K562 (cell line): ENCODE measurements around the gene ZNF831. TPM values are rescaled to one million over a fixed set of nuclear protein-coding genes. Genes with fewer than 3 reads are reported as not detected.

ENCODE experiments used
- ATAC-seq: fragments of 200-7000 bp; cut with Tn5 transposase; 3 replicates; pipeline ENCODE4 v1.9.1; 2020; ENCODE audit warnings: moderate library complexity
- BruUV-seq: library from RNA; stranded (reverse); fragments of 400-500 nt; replicated peaks from 2 replicates; lab custom pipeline; 2021; lab: Mats Ljungman, UMichigan
- CTCF ChIA-PET: fragments of 300-600 bp; formaldehyde crosslinking; extraction: SDS; loops from one replicate; lab custom pipeline; 2021; ENCODE audit warnings: low intra/inter-chr PET ratio; lab: Yijun Ruan, JAX
- POLR2A ChIA-PET: fragments of 300-600, 350-650 bp; sonication (Branson Sonifier 250); formaldehyde crosslinking; extraction: SDS; loops from one replicate; lab custom pipeline; 2021; ENCODE audit warnings: antibody characterized with exemption, inconsistent platforms; lab: Yijun Ruan, JAX
- DNase-seq, 4 experiments: peaks; one replicate each; pipeline versions ENCODE4 v3.0.0 to v3.0.0-alpha.2; 2011 to 2018; ENCODE audit warnings: low spot score in 3 of 4, mixed read lengths in 3 of 4; ENCODE audit errors: extremely low read depth in 1 of 4
- FAIRE-seq: peaks from 2 replicates; lab custom pipeline; 2011; peaks lifted over from hg19 to GRCh38; lab: Jason Lieb, UNC
- H2AFZ ChIP-seq: 2 replicates; pipeline ENCODE4 v1.6.0; 2011; ENCODE audit warnings: low read depth, low read length, control low read depth, inconsistent platforms
- H3K27ac ChIP-seq: fragments of 200-600 bp; 3 replicates; pipeline ENCODE4 v1.8.0; 2011; ENCODE audit warnings: low read depth, mild to moderate bottlenecking, control low read depth, inconsistent platforms, low read length, moderate library complexity, mixed read lengths; ENCODE audit errors: extremely low read depth
- H3K27me3 ChIP-seq, 2 experiments: fragments of 300-600 bp in 1 of 2; 2 replicates in 1 of 2; 3 replicates in 1 of 2; pipeline versions ENCODE4 v1.6.0 to v1.8.0; 2011; ENCODE audit warnings: inconsistent platforms in 2 of 2, low read length in 2 of 2, mild to moderate bottlenecking in 1 of 2, mixed read lengths in 1 of 2, moderate library complexity in 1 of 2; ENCODE audit not compliant: control insufficient read depth in 2 of 2, insufficient read depth in 2 of 2
- H3K36me3 ChIP-seq: fragments of 300-600 bp; 3 replicates; pipeline ENCODE4 v1.8.0; 2011; ENCODE audit warnings: mild to moderate bottlenecking, low read length, inconsistent platforms; ENCODE audit not compliant: control insufficient read depth, insufficient read depth
- H3K4me1 ChIP-seq, 2 experiments: fragments of 200-600 bp in 1 of 2; replicated peaks in 1 of 2; 2 replicates in 1 of 2; 3 replicates in 1 of 2; pipeline versions ENCODE4 v1.5.1 to v1.8.0; 2011; ENCODE audit warnings: inconsistent platforms in 2 of 2, low read length in 2 of 2, mild to moderate bottlenecking in 1 of 2, mixed read lengths in 1 of 2, moderate library complexity in 1 of 2; ENCODE audit not compliant: control insufficient read depth in 2 of 2, insufficient read depth in 2 of 2
- H3K4me2 ChIP-seq: 2 replicates; pipeline ENCODE4 v1.6.1; 2011; ENCODE audit warnings: low read length, control low read depth, inconsistent platforms, mixed read lengths; ENCODE audit not compliant: insufficient read depth
- H3K4me3 ChIP-seq: fragments of 200-600 bp; sonication (generic), shearing (Covaris generic); 2 replicates; pipeline ENCODE4 v1.5.1; 2016; ENCODE audit warnings: control low read depth, inconsistent platforms
- H3K79me2 ChIP-seq: fragments of 200-600 bp; 3 replicates; pipeline ENCODE4 v1.8.0; 2011; ENCODE audit warnings: low read length, inconsistent platforms; ENCODE audit not compliant: control insufficient read depth, insufficient read depth
- H3K9ac ChIP-seq, 2 experiments: 2 replicates each; pipeline versions ENCODE4 v1.6.0 to v1.6.1; 2011; ENCODE audit warnings: low read depth in 2 of 2, low read length in 2 of 2, control low read depth in 1 of 2, inconsistent platforms in 1 of 2, mild to moderate bottlenecking in 1 of 2, mixed read lengths in 1 of 2; ENCODE audit not compliant: insufficient read depth in 1 of 2
- H3K9me1 ChIP-seq: one replicate; pipeline ENCODE4 v1.6.0; 2011; ENCODE audit warnings: inconsistent platforms, mild to moderate bottlenecking, low read length, moderate library complexity; ENCODE audit not compliant: control insufficient read depth, insufficient read depth
- H3K9me3 ChIP-seq: replicated peaks from 2 replicates; pipeline ENCODE4 v1.5.1; 2011; ENCODE audit warnings: low read depth, low read length, inconsistent platforms; ENCODE audit not compliant: control insufficient read depth, insufficient read depth
- H4K20me1 ChIP-seq: replicated peaks from 2 replicates; pipeline ENCODE4 v1.6.1; 2011; ENCODE audit warnings: low read length, inconsistent platforms, mixed read lengths; ENCODE audit not compliant: control insufficient read depth, insufficient read depth
- E4F1 ChIP-seq: fragments of 250-450 bp; sonication (Bioruptor Pico); IDR thresholded peaks from 2 replicates; pipeline ENCODE4 v1.5.0; 2021; ENCODE audit warnings: mild to moderate bottlenecking, borderline replicate concordance
- EZH2 ChIP-seq: IDR thresholded peaks from 2 replicates; pipeline ENCODE4 v1.6.1; 2012; ENCODE audit warnings: low read depth, mild to moderate bottlenecking, inconsistent platforms, low read length, borderline replicate concordance
- FOXJ3 ChIP-seq: sonication (generic); formaldehyde crosslinking; IDR thresholded peaks from 2 replicates; pipeline ENCODE4 v1.4.0; 2020; ENCODE audit warnings: mild to moderate bottlenecking, missing genetic modification reagents
- GABPB1 ChIP-seq: sonication (generic); formaldehyde crosslinking; IDR thresholded peaks from 2 replicates; pipeline ENCODE4 v1.8.0; 2022; ENCODE audit warnings: mild to moderate bottlenecking, missing genetic modification reagents
- KLF13 ChIP-seq: fragments of 450-650 bp; IDR thresholded peaks from 2 replicates; pipeline ENCODE4 v1.6.1; 2016; ENCODE audit warnings: missing genetic modification characterization, low read depth, mild to moderate bottlenecking, missing compliant biosample characterization, moderate library complexity, borderline replicate concordance
- MTA1 ChIP-seq: fragments of 450-650 bp; IDR thresholded peaks from 2 replicates; pipeline ENCODE4 v1.6.1; 2017; ENCODE audit warnings: borderline replicate concordance
- MYNN ChIP-seq, 2 experiments: sonication (generic); formaldehyde crosslinking in 1 of 2; IDR thresholded peaks; 2 replicates each; pipeline versions ENCODE4 v1.5.0 to v1.6.1; 2016 to 2020; ENCODE audit warnings: antibody characterized with exemption in 1 of 2, missing genetic modification reagents in 1 of 2
- RCOR1 ChIP-seq, 2 experiments: IDR thresholded peaks; 2 replicates each; pipeline ENCODE4 v1.6.1; 2012; ENCODE audit warnings: low read depth in 2 of 2, low read length in 2 of 2, borderline replicate concordance in 1 of 2, improper control_type of control experiment in 1 of 2
- TAL1 ChIP-seq: fragments of 450-650 bp; IDR thresholded peaks from 2 replicates; pipeline ENCODE4 v1.6.1; 2016; ENCODE audit warnings: mild to moderate bottlenecking
- ZNF707 ChIP-seq: fragments of 250-450 bp; sonication (Bioruptor Pico); conservative IDR thresholded peaks from 2 replicates; pipeline ENCODE4 v1.8.0; 2022; ENCODE audit warnings: inconsistent platforms, mild to moderate bottlenecking, moderate library complexity
- ZNF785 ChIP-seq: fragments of 250-450 bp; sonication (Bioruptor Pico); IDR thresholded peaks from 2 replicates; pipeline ENCODE4 v1.4.0; 2020; ENCODE audit warnings: mild to moderate bottlenecking
- WGBS: fragments of 100-300 bp; shearing (Covaris generic); methylation state at CpG from one replicate; pipeline ENCODE4 v1.1.6; 2016; ENCODE audit warnings: low coverage, mixed read lengths; ENCODE audit not compliant: insufficient coverage; ENCODE audit errors: missing lambda C conversion rate; 5-methylcytosine and 5-hydroxymethylcytosine counted together
- in situ Hi-C: fragments of 300-500 bp; cut with MboI; formaldehyde crosslinking; loops from 4 replicates; pipeline ENCODE4 v1.15.0; 2018; ENCODE audit warnings: inconsistent platforms, mixed read lengths
- intact Hi-C: fragments of 100-400 bp; cut with micrococcal nuclease; formaldehyde crosslinking; loops from 2 replicates; pipeline ENCODE4 v1.14.2; 2022
- polyA plus RNA-seq, 8 experiments: library from polyadenylated mRNA; depleted of rRNA in 4 of 8; stranded (reverse) in 5 of 8; unstranded in 3 of 8; fragments of >200 nt; fragmentation: Nextera tagmentation in 2 of 8; fragmentation: Illumina TruSeq in 1 of 8; extraction: Ambion mirVana in 2 of 8; extraction: Trizol in 1 of 8; gene quantifications; 2 replicates each; pipeline versions ENCODE4 v1.2.1 to v1.2.3, GENCODE V29; 2011 to 2014; ENCODE audit warnings: inconsistent platforms in 1 of 8, missing spikeins in 1 of 8
- total RNA-seq, 7 experiments: library from RNA; depleted of rRNA in 6 of 7; stranded (reverse); fragments of >200 nt in 6 of 7; fragmentation: Illumina TruSeq in 2 of 7; extraction: Trizol in 2 of 7; gene quantifications; 2 replicates each; pipeline versions ENCODE4 v1.2.1 to v1.2.3, GENCODE V29; 2011 to 2021; ENCODE audit warnings: low replicate concordance in 1 of 7
- TF ChIP-seq, protein P1 (sequence below): fragments of 450-650 bp; IDR thresholded peaks from 2 replicates; pipeline ENCODE4 v1.6.1; 2016; ENCODE audit warnings: low read depth

ZNF831 gene
- total and polyA plus RNA-seq, 9 of the 15 experiments (the other 6 are each of a cell fraction or from before 2014, with no cell fraction given) = not detected

- H3K36me3 ChIP-seq = no peaks in the 10 kb centered on the region
- H3K9me3 ChIP-seq = no peaks in the 10 kb centered on the region
- H3K4me2 ChIP-seq = no peak overlapping the region
- no TSS peak for BruUV-seq
- no peaks in the 10 kb centered on the region for H3K79me2 ChIP-seq
- H3K4me3 ChIP-seq = no peak overlapping the region
- intact Hi-C loops (no loop called here), in situ Hi-C loops (no loop called here)
- no peaks in the 10 kb centered on the region for H3K4me1 ChIP-seq
- H4K20me1 ChIP-seq = no peaks in the 10 kb centered on the region; the same call in 1 of the 2 replicates
- no peak overlapping the region for H3K27ac ChIP-seq
- H3K9ac ChIP-seq = no peak overlapping the region
- ChIA-PET CTCF (no interaction called here), POLR2A (no interaction called here)
- FAIRE-seq = no peak
- no peak overlapping the region for H2AFZ ChIP-seq
- H3K9me1 ChIP-seq = no peaks in the 10 kb centered on the region
- no peak for DNase-seq
- peaks cover 13 to 35% of the 10 kb centered on the region in 2 experiments; a peak in 4 of 5 replicates for H3K27me3 ChIP-seq
- 1% methylated on average over 18 of the region's 19 CpGs for WGBS
- ATAC-seq = no peak
- TF ChIP-seq ZNF707 (CRISPR knock-in tag) (no peak), E4F1 (CRISPR knock-in tag) (no peak), EZH2 (no peak), TAL1 (no peak), FOXJ3 (CRISPR knock-in tag) (no peak), GABPB1 (CRISPR knock-in tag) (no peak), KLF13 (tag) (no peak), RCOR1 (IDR thresholded peaks at IDR 0.05; ENCODE audit: borderline replicate concordance in 1 of 2, low read depth in 2 of 2, low read length in 2 of 2) (no peak), MYNN (IDR thresholded peaks at IDR 0.05) (no peak), MYNN (CRISPR knock-in tag; IDR thresholded peaks at IDR 0.05) (no peak), ZNF785 (CRISPR knock-in tag) (no peak), MTA1 (no peak)
- TF ChIP-seq, protein P1, sequence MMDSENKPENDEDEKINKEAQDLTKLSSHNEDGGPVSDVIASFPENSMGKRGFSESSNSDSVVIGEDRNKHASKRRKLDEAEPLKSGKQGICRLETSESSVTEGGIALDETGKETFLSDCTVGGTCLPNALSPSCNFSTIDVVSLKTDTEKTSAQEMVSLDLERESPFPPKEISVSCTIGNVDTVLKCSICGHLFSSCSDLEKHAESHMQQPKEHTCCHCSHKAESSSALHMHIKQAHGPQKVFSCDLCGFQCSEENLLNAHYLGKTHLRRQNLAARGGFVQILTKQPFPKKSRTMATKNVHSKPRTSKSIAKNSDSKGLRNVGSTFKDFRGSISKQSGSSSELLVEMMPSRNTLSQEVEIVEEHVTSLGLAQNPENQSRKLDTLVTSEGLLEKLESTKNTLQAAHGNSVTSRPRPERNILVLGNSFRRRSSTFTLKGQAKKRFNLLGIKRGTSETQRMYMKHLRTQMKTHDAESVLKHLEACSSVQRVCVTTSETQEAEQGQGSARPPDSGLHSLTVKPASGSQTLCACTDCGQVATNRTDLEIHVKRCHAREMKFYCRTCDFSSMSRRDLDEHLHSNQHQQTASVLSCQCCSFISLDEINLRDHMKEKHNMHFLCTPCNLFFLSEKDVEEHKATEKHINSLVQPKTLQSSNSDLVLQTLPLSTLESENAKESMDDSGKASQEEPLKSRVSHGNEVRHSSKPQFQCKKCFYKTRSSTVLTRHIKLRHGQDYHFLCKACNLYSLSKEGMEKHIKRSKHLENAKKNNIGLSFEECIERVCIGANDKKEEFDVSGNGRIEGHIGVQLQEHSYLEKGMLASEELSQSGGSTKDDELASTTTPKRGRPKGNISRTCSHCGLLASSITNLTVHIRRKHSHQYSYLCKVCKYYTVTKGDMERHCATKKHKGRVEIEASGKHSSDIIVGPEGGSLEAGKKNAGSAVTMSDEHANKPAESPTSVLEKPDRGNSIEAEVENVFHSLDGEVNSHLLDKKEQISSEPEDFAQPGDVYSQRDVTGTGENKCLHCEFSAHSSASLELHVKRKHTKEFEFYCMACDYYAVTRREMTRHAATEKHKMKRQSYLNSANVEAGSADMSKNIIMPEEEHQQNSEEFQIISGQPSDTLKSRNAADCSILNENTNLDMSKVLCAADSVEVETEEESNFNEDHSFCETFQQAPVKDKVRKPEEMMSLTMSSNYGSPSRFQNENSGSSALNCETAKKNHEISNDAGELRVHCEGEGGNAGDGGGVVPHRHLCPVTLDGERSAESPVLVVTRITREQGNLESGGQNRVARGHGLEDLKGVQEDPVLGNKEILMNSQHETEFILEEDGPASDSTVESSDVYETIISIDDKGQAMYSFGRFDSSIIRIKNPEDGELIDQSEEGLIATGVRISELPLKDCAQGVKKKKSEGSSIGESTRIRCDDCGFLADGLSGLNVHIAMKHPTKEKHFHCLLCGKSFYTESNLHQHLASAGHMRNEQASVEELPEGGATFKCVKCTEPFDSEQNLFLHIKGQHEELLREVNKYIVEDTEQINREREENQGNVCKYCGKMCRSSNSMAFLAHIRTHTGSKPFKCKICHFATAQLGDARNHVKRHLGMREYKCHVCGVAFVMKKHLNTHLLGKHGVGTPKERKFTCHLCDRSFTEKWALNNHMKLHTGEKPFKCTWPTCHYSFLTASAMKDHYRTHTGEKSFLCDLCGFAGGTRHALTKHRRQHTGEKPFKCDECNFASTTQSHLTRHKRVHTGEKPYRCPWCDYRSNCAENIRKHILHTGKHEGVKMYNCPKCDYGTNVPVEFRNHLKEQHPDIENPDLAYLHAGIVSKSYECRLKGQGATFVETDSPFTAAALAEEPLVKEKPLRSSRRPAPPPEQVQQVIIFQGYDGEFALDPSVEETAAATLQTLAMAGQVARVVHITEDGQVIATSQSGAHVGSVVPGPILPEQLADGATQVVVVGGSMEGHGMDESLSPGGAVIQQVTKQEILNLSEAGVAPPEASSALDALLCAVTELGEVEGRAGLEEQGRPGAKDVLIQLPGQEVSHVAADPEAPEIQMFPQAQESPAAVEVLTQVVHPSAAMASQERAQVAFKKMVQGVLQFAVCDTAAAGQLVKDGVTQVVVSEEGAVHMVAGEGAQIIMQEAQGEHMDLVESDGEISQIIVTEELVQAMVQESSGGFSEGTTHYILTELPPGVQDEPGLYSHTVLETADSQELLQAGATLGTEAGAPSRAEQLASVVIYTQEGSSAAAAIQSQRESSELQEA = no peak
Measured at GRCh38 chr20:59291740-59292383, 128.2 kb downstream of the ZNF831 start.
